NT2/D1 (cell line): ENCODE data around the gene SAT2.

Experiments
- SUZ12 ChIP-seq: IDR thresholded peaks from 2 replicates; pipeline ENCODE4 v1.6.1; 2011; ENCODE audit not compliant: insufficient read length, insufficient read depth; ENCODE audit errors: extremely low read depth
- YY1 ChIP-seq: IDR thresholded peaks from 2 replicates; pipeline ENCODE4 v1.6.1; 2011; ENCODE audit not compliant: insufficient read length, insufficient read depth
- ZNF274 ChIP-seq: IDR thresholded peaks from 2 replicates; pipeline ENCODE4 v1.6.1; 2011; ENCODE audit warnings: mild to moderate bottlenecking, low read depth, low read length

DNA sequence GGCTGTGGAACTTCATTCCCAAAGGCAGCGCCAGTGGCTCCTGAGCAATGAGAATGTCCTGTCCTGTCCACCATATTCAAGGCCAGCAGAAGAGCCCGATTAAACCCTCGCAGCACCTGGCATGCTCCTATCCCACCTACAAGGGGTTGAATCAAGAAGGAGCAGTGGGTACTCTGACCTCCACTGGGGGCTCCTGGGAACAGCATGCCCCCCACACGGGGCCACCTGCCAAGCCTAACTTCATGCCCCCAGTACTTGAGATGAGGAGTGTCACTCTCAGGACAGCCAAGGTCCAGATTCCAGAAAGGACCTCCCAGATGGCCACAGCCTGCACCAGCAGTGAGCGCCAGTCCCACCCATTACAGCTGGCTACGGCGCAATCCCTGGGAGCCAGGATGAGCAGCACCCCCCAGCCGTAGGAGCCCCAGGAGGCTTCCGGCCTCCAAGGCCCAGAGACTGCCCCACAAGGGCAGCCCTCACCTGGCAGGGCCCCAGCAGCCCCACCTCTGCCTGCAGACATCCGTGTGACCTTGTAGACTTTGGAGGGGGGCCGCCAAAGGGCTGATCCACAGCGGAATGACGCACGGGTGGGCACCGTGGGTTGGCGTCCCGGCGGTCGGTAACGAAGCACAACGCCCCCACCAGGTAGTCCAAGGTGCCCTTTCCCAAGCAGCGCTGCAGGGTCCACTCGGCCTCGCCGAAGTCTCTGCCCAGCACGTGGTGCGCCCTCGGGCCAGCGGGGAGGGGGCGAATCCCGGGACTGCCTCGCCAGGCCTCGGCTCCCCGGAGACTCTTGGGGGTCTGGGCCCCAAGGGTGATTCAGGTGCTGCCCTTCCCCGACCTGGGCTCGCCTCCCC is 45.0 kb downstream of the SAT2 start:
- no peak for TF ChIP-seq ZNF274
- no peak for TF ChIP-seq SUZ12
- no peak for TF ChIP-seq YY1
